ENCODE data around the gene SUN5. TPM values are rescaled to one million over a fixed set of nuclear protein-coding genes. Genes with fewer than 3 reads are reported as not detected.

SUN5 gene
- total RNA-seq, 1 experiment from 2014 or later, result not detected

DNA sequence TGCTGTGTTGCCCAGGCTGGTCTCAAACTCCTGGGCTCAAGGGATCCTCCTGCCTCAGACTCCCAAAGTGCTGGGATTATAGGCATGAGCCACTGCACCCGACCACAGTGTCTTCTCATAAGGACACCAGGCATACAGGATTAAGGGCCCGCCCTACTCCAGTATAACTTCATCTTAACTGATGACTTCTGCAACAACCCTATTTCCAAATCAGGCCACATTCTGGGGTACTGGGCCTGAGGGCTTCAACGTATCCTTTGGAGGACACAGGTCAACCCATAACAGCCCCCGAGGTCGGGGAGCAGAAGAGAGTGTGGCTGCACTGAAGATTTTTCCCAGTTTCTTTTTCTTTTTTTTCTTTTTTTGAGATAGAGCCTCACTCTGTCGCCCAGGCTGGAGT is 39.7 kb downstream of the SUN5 start:
- Mint-ChIP-seq H3K36me3 (ENCODE audit: insufficient read depth in 1 of 3, low read depth in 3 of 3) (no peaks in the 10 kb centered on the region; a peak in 1 of 7 replicates), H3K27ac (no peak overlapping the region), H3K9me3 (no peaks in the 10 kb centered on the region; a peak in 2 of 5 replicates), H3K4me1 (peaks cover under 1% of the 10 kb centered on the region in 2 experiments), H3K4me3 (no peak overlapping the region), H3K27me3 (ENCODE audit: low read depth) (peaks cover 46% of the 10 kb centered on the region)
- H2BK5ac ChIP-seq (ENCODE audit: insufficient read length, low read length), result no peak overlapping the region
- no peak overlapping the region for H3K56ac ChIP-seq (ENCODE audit: insufficient read length, low read depth, low read length)
- DNase-seq, result no peak
- H3K9ac ChIP-seq (ENCODE audit: extremely low read depth, insufficient read length, low read length), result no peak overlapping the region
- H3K79me2 ChIP-seq (ENCODE audit: insufficient read depth, low read length), result no peaks in the 10 kb centered on the region
- no peak overlapping the region for H4K91ac ChIP-seq (ENCODE audit: insufficient read length, low read depth, low read length)
- TF ChIP-seq, protein P1, sequence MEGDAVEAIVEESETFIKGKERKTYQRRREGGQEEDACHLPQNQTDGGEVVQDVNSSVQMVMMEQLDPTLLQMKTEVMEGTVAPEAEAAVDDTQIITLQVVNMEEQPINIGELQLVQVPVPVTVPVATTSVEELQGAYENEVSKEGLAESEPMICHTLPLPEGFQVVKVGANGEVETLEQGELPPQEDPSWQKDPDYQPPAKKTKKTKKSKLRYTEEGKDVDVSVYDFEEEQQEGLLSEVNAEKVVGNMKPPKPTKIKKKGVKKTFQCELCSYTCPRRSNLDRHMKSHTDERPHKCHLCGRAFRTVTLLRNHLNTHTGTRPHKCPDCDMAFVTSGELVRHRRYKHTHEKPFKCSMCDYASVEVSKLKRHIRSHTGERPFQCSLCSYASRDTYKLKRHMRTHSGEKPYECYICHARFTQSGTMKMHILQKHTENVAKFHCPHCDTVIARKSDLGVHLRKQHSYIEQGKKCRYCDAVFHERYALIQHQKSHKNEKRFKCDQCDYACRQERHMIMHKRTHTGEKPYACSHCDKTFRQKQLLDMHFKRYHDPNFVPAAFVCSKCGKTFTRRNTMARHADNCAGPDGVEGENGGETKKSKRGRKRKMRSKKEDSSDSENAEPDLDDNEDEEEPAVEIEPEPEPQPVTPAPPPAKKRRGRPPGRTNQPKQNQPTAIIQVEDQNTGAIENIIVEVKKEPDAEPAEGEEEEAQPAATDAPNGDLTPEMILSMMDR (conservative IDR thresholded peaks at IDR 0.05), result no peak
- H3K23ac ChIP-seq (ENCODE audit: insufficient read length, low read depth, low read length), result no peak overlapping the region
- H2BK15ac ChIP-seq (ENCODE audit: low read depth, low read length), result no peak overlapping the region
- no peak overlapping the region for H4K5ac ChIP-seq (ENCODE audit: insufficient read length, low read depth, low read length)
- no peak overlapping the region for H4K8ac ChIP-seq (replicated peaks; ENCODE audit: insufficient read length, low read depth, low read length)
- H3K4ac ChIP-seq (ENCODE audit: low read depth, low read length), result no peak overlapping the region
- H2AFZ ChIP-seq (ENCODE audit: low read length), result no peak overlapping the region
- H3K14ac ChIP-seq (ENCODE audit: insufficient read depth, low read length), result no peak overlapping the region
- no peaks in the 10 kb centered on the region for H3K9me3 ChIP-seq (ENCODE audit: control insufficient read depth, low read depth, low read length)
- no peaks in the 10 kb centered on the region for H3K23me2 ChIP-seq (ENCODE audit: insufficient read length, low read depth, low read length, poor library complexity, severe bottlenecking)
- no CpG with 5 or more reads among the region's 6 CpGs for WGBS (ENCODE audit: extremely low coverage, insufficient read length, low lambda C conversion rate)
- no peak overlapping the region for H3K18ac ChIP-seq (ENCODE audit: insufficient read length, low read depth, low read length)
- no peak overlapping the region for H2BK20ac ChIP-seq (ENCODE audit: low read depth, low read length, poor library complexity, severe bottlenecking)
- no peaks in the 10 kb centered on the region for H3K79me1 ChIP-seq (ENCODE audit: insufficient read depth, low read depth, low read length, poor library complexity, severe bottlenecking)
- H3K27me3 ChIP-seq (ENCODE audit: insufficient read depth, low read length), result no peaks in the 10 kb centered on the region; the same call in 1 of the 2 replicates
- no peak overlapping the region for H3T11ph ChIP-seq (ENCODE audit: low read length)
- no peak overlapping the region for H2BK120ac ChIP-seq (ENCODE audit: low read depth, low read length, poor library complexity, severe bottlenecking)
- H2BK12ac ChIP-seq (ENCODE audit: insufficient read length, low read depth, low read length), result no peak overlapping the region
- H2AK5ac ChIP-seq (ENCODE audit: insufficient read length, low read length), result no peak overlapping the region
- no peaks in the 10 kb centered on the region for H3K4me1 ChIP-seq (ENCODE audit: insufficient read depth, low read length)
- H3K27ac ChIP-seq (ENCODE audit: insufficient read length, low read depth, low read length), result no peak overlapping the region
- no peaks in the 10 kb centered on the region for H4K20me1 ChIP-seq (ENCODE audit: control insufficient read depth, insufficient read depth, insufficient read length)
- no peak overlapping the region for H3K4me2 ChIP-seq (ENCODE audit: insufficient read depth, insufficient read length, low read length)
